Measurements from ENCODE around the gene RABAC1.

DNA sequence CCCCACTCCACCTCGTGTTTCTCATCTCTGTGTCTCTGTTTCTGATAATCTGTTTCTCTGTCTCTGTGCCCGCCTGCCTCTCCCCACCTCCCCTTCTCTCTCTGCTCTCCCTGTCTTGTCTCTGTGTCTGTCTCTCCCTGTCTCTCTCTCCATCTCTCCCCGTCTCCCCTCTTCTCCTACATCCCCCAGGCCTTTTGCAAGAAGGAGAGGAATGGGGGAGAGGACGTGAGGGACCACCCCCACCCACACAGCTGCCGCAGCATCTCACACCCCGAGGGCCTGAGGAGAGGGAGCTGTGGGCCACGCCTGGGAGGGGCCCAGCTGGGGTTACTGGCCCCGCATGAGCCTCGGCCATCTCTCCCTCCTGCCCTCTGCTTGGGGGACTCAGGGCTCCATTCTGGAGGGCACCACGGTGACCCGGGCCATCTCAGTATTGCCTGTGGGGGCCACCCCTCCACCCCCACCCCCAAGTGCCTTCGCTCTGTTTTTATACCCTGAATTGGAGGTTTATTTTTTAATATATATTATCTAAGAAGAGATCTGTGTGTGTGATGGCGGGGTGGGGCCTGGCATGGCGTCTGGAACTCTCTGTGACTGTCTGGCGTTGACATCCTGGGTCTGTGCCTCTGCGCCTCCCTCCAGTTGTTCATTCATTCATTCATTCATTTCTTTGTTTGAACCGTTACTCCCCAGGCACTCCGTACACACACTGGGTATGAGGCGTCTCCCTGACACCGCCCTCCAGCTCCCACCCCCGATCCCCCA, 52.0 kb downstream of the RABAC1 start:
- TF ChIP-seq POLR2A (IDR thresholded peaks at IDR 0.05) = no peak
- TF ChIP-seq, protein P1, sequence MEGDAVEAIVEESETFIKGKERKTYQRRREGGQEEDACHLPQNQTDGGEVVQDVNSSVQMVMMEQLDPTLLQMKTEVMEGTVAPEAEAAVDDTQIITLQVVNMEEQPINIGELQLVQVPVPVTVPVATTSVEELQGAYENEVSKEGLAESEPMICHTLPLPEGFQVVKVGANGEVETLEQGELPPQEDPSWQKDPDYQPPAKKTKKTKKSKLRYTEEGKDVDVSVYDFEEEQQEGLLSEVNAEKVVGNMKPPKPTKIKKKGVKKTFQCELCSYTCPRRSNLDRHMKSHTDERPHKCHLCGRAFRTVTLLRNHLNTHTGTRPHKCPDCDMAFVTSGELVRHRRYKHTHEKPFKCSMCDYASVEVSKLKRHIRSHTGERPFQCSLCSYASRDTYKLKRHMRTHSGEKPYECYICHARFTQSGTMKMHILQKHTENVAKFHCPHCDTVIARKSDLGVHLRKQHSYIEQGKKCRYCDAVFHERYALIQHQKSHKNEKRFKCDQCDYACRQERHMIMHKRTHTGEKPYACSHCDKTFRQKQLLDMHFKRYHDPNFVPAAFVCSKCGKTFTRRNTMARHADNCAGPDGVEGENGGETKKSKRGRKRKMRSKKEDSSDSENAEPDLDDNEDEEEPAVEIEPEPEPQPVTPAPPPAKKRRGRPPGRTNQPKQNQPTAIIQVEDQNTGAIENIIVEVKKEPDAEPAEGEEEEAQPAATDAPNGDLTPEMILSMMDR (IDR thresholded peaks at IDR 0.05) = no peak
